ENCODE measurements around the gene OCA2. TPM values are rescaled to one million over a fixed set of nuclear protein-coding genes. Genes with fewer than 3 reads are reported as not detected.
A peak's percentile ranks its signal among the peaks of the same experiment; 100 is the strongest.
"Not testable (repeated sequence)": the region's sequence is repeated elsewhere in the genome, so short reads cannot be mapped to it uniquely, and the experiment has no call there.

The OCA2 gene
- total RNA-seq = not detected in 2 replicates

GRCh38 chr15:28098766-28099554 lies at the start of gene OCA2:
OCA2 (minus strand) TSS chr15:28099315; CDS start chr15:28081874, 17,441 bp downstream.
- DNase-seq (ENCODE audit: low read depth in 2 of 2) = peak in 1 of 2 donors; percentile 53

GRCh38 chr15:28147801-28148200 lies 48.7 kb upstream of the OCA2 start:
- no peak for DNase-seq (ENCODE audit: low read depth in 2 of 2)

GRCh38 chr15:28145419-28145818 lies 46.3 kb upstream of the OCA2 start:
- not testable (repeated sequence) for DNase-seq (ENCODE audit: low read depth in 2 of 2)

GRCh38 chr15:28140062-28140461 lies 40.9 kb upstream of the OCA2 start:
- no peak for DNase-seq (ENCODE audit: low read depth in 2 of 2)

GRCh38 chr15:28137408-28138039 lies 38.4 kb upstream of the OCA2 start:
- DNase-seq (ENCODE audit: low read depth in 2 of 2) = not testable (repeated sequence)

- not testable (repeated sequence) for DNase-seq (ENCODE audit: low read depth in 2 of 2)
These were observed 37.3 kb upstream of the OCA2 start for GRCh38 chr15:28136236-28136904.

- no peak for DNase-seq (ENCODE audit: low read depth in 2 of 2)
These were observed 34.2 kb upstream of the OCA2 start for GRCh38 chr15:28133281-28133680.

GRCh38 chr15:28132524-28133275 lies 33.6 kb upstream of the OCA2 start:
- peak; percentile 61 to 70 for DNase-seq (ENCODE audit: low read depth in 2 of 2)

GRCh38 chr15:28131946-28132345 lies 32.8 kb upstream of the OCA2 start:
- DNase-seq (ENCODE audit: low read depth in 2 of 2) = no peak

- DNase-seq (ENCODE audit: low read depth in 2 of 2) = no peak
These were observed 32.3 kb upstream of the OCA2 start for GRCh38 chr15:28131400-28131799.

- no peak for DNase-seq (ENCODE audit: low read depth in 2 of 2)
These were observed 31.5 kb upstream of the OCA2 start for GRCh38 chr15:28130651-28131050.

- DNase-seq (ENCODE audit: low read depth in 2 of 2) = no peak
These were observed 30.2 kb upstream of the OCA2 start for GRCh38 chr15:28129231-28129848.

GRCh38 chr15:28128031-28128430 lies 28.9 kb upstream of the OCA2 start:
- DNase-seq (ENCODE audit: low read depth in 2 of 2) = no peak

- DNase-seq (ENCODE audit: low read depth in 2 of 2) = no peak
These were observed 27.9 kb upstream of the OCA2 start for GRCh38 chr15:28127036-28127435.

- peak; percentile 71 to 85 for DNase-seq (ENCODE audit: low read depth in 2 of 2)
These were observed 26.8 kb upstream of the OCA2 start for GRCh38 chr15:28125673-28126651.

GRCh38 chr15:28124841-28125240 lies 25.7 kb upstream of the OCA2 start:
- DNase-seq (ENCODE audit: low read depth in 2 of 2) = no peak

GRCh38 chr15:28123408-28124023 lies 24.4 kb upstream of the OCA2 start:
- DNase-seq (ENCODE audit: low read depth in 2 of 2) = peak; percentile 78 to 87

GRCh38 chr15:28122038-28122949 lies 23.2 kb upstream of the OCA2 start:
- DNase-seq (ENCODE audit: low read depth in 2 of 2) = no peak
